Measurements from ENCODE around the gene NAGPA. TPM values are rescaled to one million over a fixed set of nuclear protein-coding genes. Genes with fewer than 3 reads are reported as not detected.

Gene NAGPA
- total and polyA plus RNA-seq, 2 of the 8 experiments (the other 6 are each of a cell fraction or from before 2014, with no cell fraction given): 10.1 to 13.2 TPM

GRCh38 chr16:4976611-4977145 lies 57.1 kb downstream of the NAGPA start (continued):
- TF ChIP-seq CHD7 (IDR thresholded peaks at IDR 0.05; ENCODE audit: insufficient replicate concordance, low read length): no peak

Data from H1 (cell line).